NT2/D1 (cell line): Measurements from ENCODE around the gene ANKAR.

Experiments used
- DNase-seq: peaks from one replicate; pipeline ENCODE4 v3.0.0-alpha.2; 2011; ENCODE audit warnings: low read depth, low spot score
- H3K27me3 ChIP-seq: 2 replicates; pipeline ENCODE4 v1.6.0; 2011; ENCODE audit warnings: mild to moderate bottlenecking; ENCODE audit not compliant: insufficient read length, insufficient read depth
- H3K36me3 ChIP-seq: 2 replicates; pipeline ENCODE4 v1.6.1; 2011; ENCODE audit warnings: mild to moderate bottlenecking, low read length, mixed read lengths; ENCODE audit not compliant: insufficient read depth, insufficient read length
- H3K4me1 ChIP-seq: 2 replicates; pipeline ENCODE4 v1.5.1; 2011; ENCODE audit not compliant: insufficient read depth, insufficient read length
- H3K4me3 ChIP-seq: 2 replicates; pipeline ENCODE4 v1.5.1; 2011; ENCODE audit warnings: low read depth; ENCODE audit not compliant: insufficient read length
- H3K9ac ChIP-seq: 2 replicates; pipeline ENCODE4 v1.6.0; 2011; ENCODE audit warnings: low read depth; ENCODE audit not compliant: insufficient read length
- H3K9me3 ChIP-seq: 2 replicates; pipeline ENCODE4 v1.5.1; 2011; ENCODE audit warnings: mild to moderate bottlenecking, low read length; ENCODE audit not compliant: insufficient read depth
- SUZ12 ChIP-seq: IDR thresholded peaks from 2 replicates; pipeline ENCODE4 v1.6.1; 2011; ENCODE audit not compliant: insufficient read length, insufficient read depth; ENCODE audit errors: extremely low read depth
- YY1 ChIP-seq: IDR thresholded peaks from 2 replicates; pipeline ENCODE4 v1.6.1; 2011; ENCODE audit not compliant: insufficient read length, insufficient read depth
- ZNF274 ChIP-seq: IDR thresholded peaks from 2 replicates; pipeline ENCODE4 v1.6.1; 2011; ENCODE audit warnings: mild to moderate bottlenecking, low read depth, low read length

Gene ANKAR

DNA sequence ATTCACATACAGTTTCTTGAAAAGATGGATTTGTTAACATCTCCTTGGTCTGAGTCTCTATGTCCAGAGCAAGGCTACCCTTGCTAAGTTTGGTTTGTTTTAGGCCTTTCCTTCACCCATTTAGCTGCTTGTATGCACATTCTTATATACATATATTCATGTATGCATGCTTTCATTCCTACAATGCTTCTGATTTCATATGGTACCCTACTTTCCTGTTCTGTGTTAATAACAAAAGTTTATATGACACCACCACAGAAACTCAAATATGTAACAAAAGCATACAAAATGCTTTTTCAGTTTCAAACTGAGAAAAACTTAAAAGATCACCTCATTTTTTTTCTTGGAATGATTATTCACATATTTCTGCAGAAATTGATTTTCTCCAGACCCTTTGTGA, 48.7 kb downstream of the ANKAR start:
- H3K9me3 ChIP-seq: no peaks in the 10 kb centered on the region
- no peaks in the 10 kb centered on the region for H3K27me3 ChIP-seq
- TF ChIP-seq ZNF274: no peak
- no peak for TF ChIP-seq SUZ12
- no peak for TF ChIP-seq YY1
- no peak overlapping the region for H3K4me3 ChIP-seq
- DNase-seq: no peak
- H3K9ac ChIP-seq: no peak overlapping the region
- H3K4me1 ChIP-seq: no peaks in the 10 kb centered on the region
- no peaks in the 10 kb centered on the region for H3K36me3 ChIP-seq
